ENCODE data around the gene NPHP4.

NPHP4 gene

DNA sequence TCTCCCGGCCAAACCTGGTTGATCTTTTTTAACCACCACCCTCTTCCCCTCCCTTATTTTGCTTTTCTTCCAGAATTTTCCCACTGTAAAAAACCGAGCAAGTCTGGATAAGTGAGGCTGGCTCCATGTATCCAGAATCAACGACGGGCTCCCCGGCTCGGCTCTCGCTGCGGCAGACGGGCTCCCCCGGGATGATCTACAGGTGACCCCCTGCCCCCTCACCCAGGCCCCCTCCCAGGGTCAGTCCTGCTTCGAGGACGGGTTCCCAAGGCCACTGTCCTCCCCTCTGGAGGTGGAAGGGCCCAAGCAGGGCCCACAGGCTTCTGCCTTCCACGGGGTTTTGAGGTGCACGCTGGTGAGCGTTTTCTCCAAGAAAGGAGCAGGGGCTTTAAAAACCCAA, 48.2 kb upstream of the NPHP4 start:
- Histone ChIP-seq H3K4me2 (ENCODE audit: low read length) (no peak overlapping the region), H4K20me1 (ENCODE audit: insufficient read depth, low read length) (no peaks in the 10 kb centered on the region), H3K9ac (ENCODE audit: low read length) (no peak overlapping the region), H3K4me1 (ENCODE audit: insufficient read depth, low read length, severe bottlenecking) (peaks cover 5% of the 10 kb centered on the region), H3K27me3 (ENCODE audit: insufficient read depth, low read length) (no peaks in the 10 kb centered on the region), H3K36me3 (ENCODE audit: insufficient read depth, low read length) (peaks cover 51% of the 10 kb centered on the region; the same call in 1 of the 2 replicates), H3K27ac (ENCODE audit: low read depth, low read length, poor library complexity, severe bottlenecking) (no peak overlapping the region), H3K79me2 (ENCODE audit: insufficient read depth, low read length) (no peaks in the 10 kb centered on the region; the same call in 1 of the 2 replicates), H3K4me3 (ENCODE audit: low read depth, low read length, poor library complexity, severe bottlenecking) (no peak overlapping the region), H3K9me2 (ENCODE audit: low read depth, low read length) (no peaks in the 10 kb centered on the region), H3F3A (ENCODE audit: insufficient read depth, low read length) (no peaks in the 10 kb centered on the region), H3K9me3 (ENCODE audit: low read length) (no peaks in the 10 kb centered on the region), H2AFZ (ENCODE audit: low read length) (no peak overlapping the region)
- TF ChIP-seq, protein P1, sequence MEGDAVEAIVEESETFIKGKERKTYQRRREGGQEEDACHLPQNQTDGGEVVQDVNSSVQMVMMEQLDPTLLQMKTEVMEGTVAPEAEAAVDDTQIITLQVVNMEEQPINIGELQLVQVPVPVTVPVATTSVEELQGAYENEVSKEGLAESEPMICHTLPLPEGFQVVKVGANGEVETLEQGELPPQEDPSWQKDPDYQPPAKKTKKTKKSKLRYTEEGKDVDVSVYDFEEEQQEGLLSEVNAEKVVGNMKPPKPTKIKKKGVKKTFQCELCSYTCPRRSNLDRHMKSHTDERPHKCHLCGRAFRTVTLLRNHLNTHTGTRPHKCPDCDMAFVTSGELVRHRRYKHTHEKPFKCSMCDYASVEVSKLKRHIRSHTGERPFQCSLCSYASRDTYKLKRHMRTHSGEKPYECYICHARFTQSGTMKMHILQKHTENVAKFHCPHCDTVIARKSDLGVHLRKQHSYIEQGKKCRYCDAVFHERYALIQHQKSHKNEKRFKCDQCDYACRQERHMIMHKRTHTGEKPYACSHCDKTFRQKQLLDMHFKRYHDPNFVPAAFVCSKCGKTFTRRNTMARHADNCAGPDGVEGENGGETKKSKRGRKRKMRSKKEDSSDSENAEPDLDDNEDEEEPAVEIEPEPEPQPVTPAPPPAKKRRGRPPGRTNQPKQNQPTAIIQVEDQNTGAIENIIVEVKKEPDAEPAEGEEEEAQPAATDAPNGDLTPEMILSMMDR (IDR thresholded peaks at IDR 0.05; ENCODE audit: low read length): no peak
- TF ChIP-seq EZH2 (IDR thresholded peaks at IDR 0.05; ENCODE audit: borderline replicate concordance, low read length): no peak

DNA sequence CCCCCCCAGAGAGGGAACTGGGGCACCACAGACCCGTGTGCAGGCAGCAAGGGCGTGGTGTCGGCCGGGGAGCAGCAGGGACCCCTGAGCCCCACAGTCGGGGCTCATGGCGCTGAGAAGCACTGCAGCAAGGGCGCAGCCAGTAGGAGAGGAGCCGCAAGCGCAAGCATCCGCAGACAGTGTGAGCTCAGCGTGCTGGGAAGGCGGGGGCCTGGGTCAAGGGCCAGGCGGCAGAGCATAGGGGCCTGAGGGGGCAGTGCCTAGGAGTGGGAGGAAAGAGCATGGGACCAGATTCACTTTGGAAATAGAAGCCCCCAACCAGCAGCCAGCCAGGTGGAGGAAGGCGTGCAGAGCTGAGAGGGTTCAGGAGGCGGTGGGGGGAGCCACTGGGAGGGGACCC, 46.8 kb upstream of the NPHP4 start:
- Histone ChIP-seq H2AFZ (ENCODE audit: low read length) (no peak overlapping the region), H3K27me3 (ENCODE audit: insufficient read depth, low read length) (no peaks in the 10 kb centered on the region), H3K9me3 (ENCODE audit: low read length) (no peaks in the 10 kb centered on the region), H3F3A (ENCODE audit: insufficient read depth, low read length) (no peaks in the 10 kb centered on the region), H3K9me2 (ENCODE audit: low read depth, low read length) (no peaks in the 10 kb centered on the region), H3K4me2 (ENCODE audit: low read length) (no peak overlapping the region), H3K4me1 (ENCODE audit: insufficient read depth, low read length, severe bottlenecking) (peaks cover 5% of the 10 kb centered on the region), H3K9ac (ENCODE audit: low read length) (no peak overlapping the region), H3K27ac (ENCODE audit: low read depth, low read length, poor library complexity, severe bottlenecking) (no peak overlapping the region), H3K4me3 (ENCODE audit: low read depth, low read length, poor library complexity, severe bottlenecking) (no peak overlapping the region), H4K20me1 (ENCODE audit: insufficient read depth, low read length) (no peaks in the 10 kb centered on the region), H3K79me2 (ENCODE audit: insufficient read depth, low read length) (peaks cover 2% of the 10 kb centered on the region), H3K36me3 (ENCODE audit: insufficient read depth, low read length) (peaks cover 54% of the 10 kb centered on the region; the same call in 1 of the 2 replicates)
- no peak for TF ChIP-seq EZH2 (IDR thresholded peaks at IDR 0.05; ENCODE audit: borderline replicate concordance, low read length)
- TF ChIP-seq, protein P1 (IDR thresholded peaks at IDR 0.05; ENCODE audit: low read length): no peak

DNA sequence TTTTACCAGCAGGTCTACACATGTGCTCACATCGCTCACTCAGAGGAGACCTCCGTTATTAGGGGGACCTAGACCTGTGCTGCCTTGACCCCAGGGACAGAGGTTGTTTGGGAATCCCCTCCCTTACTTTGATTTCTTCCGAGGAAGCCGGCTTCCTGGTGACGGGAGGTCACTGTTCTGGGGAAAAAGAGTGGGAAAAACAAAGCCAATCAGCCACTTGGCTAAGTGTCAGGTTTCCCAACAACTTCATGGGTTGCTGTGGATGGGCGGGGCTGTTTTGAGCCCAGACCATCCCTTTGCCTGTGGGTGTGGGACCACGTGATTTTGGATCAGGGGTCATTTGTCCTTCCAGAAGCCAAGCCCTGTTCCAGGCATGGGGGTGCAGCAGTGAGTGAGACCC, 46.4 kb upstream of the NPHP4 start:
- H3K9ac ChIP-seq (ENCODE audit: low read length): no peak overlapping the region
- H3K36me3 ChIP-seq (ENCODE audit: insufficient read depth, low read length): peaks cover 50% of the 10 kb centered on the region; the same call in 1 of the 2 replicates
- no peak overlapping the region for H3K27ac ChIP-seq (ENCODE audit: low read depth, low read length, poor library complexity, severe bottlenecking)
- no peaks in the 10 kb centered on the region for H3K27me3 ChIP-seq (ENCODE audit: insufficient read depth, low read length)
- H3K4me2 ChIP-seq (ENCODE audit: low read length): no peak overlapping the region
- H3K4me3 ChIP-seq (ENCODE audit: low read depth, low read length, poor library complexity, severe bottlenecking): no peak overlapping the region
- no peak for TF ChIP-seq EZH2 (IDR thresholded peaks at IDR 0.05; ENCODE audit: borderline replicate concordance, low read length)
- H3K79me2 ChIP-seq (ENCODE audit: insufficient read depth, low read length): peaks cover 4% of the 10 kb centered on the region
- no peaks in the 10 kb centered on the region for H3F3A ChIP-seq (ENCODE audit: insufficient read depth, low read length)
- peaks cover 5% of the 10 kb centered on the region for H3K4me1 ChIP-seq (ENCODE audit: insufficient read depth, low read length, severe bottlenecking)
- no peaks in the 10 kb centered on the region for H3K9me2 ChIP-seq (ENCODE audit: low read depth, low read length)
- H3K9me3 ChIP-seq (ENCODE audit: low read length): no peaks in the 10 kb centered on the region
- no peak overlapping the region for H2AFZ ChIP-seq (ENCODE audit: low read length)
- no peaks in the 10 kb centered on the region for H4K20me1 ChIP-seq (ENCODE audit: insufficient read depth, low read length)

DNA sequence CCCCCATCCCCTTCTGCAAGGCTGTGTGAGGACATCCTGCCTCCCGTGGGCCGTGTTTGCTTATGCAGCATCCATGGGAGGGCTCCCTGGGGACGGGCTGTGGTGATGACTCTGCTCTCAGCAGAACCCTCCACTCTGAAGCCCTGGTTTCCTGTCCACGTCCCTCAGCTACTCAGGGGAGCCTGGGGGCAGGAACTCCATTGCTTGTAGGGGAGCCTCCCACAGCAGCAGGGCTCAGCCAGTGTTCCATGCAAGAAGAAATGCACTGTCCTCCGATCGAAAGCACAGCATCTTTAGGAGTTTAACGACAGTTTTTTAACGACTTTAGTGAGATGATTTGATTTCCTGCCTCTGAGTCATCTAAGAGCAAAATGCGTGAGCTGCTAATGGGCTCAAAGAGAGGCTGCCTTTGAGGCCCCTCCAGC, 45.1 kb upstream of the NPHP4 start:
- no peaks in the 10 kb centered on the region for H4K20me1 ChIP-seq (ENCODE audit: insufficient read depth, low read length)
- H2AFZ ChIP-seq (ENCODE audit: low read length): no peak overlapping the region
- H3F3A ChIP-seq (ENCODE audit: insufficient read depth, low read length): no peaks in the 10 kb centered on the region
- no peaks in the 10 kb centered on the region for H3K9me3 ChIP-seq (ENCODE audit: low read length)
- no peak overlapping the region for H3K4me3 ChIP-seq (ENCODE audit: low read depth, low read length, poor library complexity, severe bottlenecking)
- no peaks in the 10 kb centered on the region for H3K9me2 ChIP-seq (ENCODE audit: low read depth, low read length)
- TF ChIP-seq, protein P1 (IDR thresholded peaks at IDR 0.05; ENCODE audit: low read length): no peak
- no peak for TF ChIP-seq EZH2 (IDR thresholded peaks at IDR 0.05; ENCODE audit: borderline replicate concordance, low read length)
- peaks cover 46% of the 10 kb centered on the region; the same call in 1 of the 2 replicates for H3K36me3 ChIP-seq (ENCODE audit: insufficient read depth, low read length)
- H3K79me2 ChIP-seq (ENCODE audit: insufficient read depth, low read length): peaks cover 4% of the 10 kb centered on the region
- H3K4me2 ChIP-seq (ENCODE audit: low read length): no peak overlapping the region
- no peak overlapping the region for H3K27ac ChIP-seq (ENCODE audit: low read depth, low read length, poor library complexity, severe bottlenecking)
- no peak overlapping the region for H3K9ac ChIP-seq (ENCODE audit: low read length)
- H3K27me3 ChIP-seq (ENCODE audit: insufficient read depth, low read length): no peaks in the 10 kb centered on the region
- H3K4me1 ChIP-seq (ENCODE audit: insufficient read depth, low read length, severe bottlenecking): peaks cover 5% of the 10 kb centered on the region

All from OCI-LY1 (cell line).